Fibroblast of mammary gland (primary cell): ENCODE measurements around the gene TCF7L2.

Source experiments
- DNase-seq: peaks from one replicate; pipeline ENCODE4 v3.0.0-alpha.2; 2010; ENCODE audit warnings: low read depth
- H3K4me3 ChIP-seq: 2 replicates; pipeline ENCODE4 v1.5.1; 2011; ENCODE audit warnings: low read depth, mild to moderate bottlenecking, low read length, moderate library complexity; ENCODE audit not compliant: control insufficient read depth
- CTCF ChIP-seq: conservative IDR thresholded peaks from 2 replicates; pipeline ENCODE4 v1.5.1; 2011; ENCODE audit warnings: low read depth, low read length, inconsistent platforms; ENCODE audit not compliant: control insufficient read depth, insufficient read depth

TCF7L2 gene

DNA sequence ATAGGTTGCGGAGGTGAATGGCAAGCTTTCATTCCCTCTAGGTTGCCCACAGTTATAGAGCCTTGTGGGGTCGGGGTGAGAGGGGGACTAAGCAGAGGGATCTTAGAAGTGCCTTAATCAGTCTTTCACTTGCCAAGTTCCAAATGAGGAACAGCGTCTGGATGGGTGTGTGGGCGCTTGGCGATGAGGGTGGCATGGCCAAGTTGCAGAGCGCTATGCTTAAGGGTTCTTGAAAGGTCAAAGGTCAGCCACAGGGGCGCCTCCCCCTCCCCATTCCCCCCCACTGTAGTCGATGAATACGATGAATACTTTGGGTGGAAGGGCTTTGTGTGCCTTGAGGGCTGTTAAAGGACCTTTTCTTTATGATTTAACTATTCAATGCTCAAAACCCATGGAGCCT lies 185.0 kb downstream of the TCF7L2 start:
- TF ChIP-seq CTCF, result no peak
- H3K4me3 ChIP-seq, result no peak overlapping the region
- DNase-seq, result no peak

- no peak overlapping the region for H3K4me3 ChIP-seq
- TF ChIP-seq CTCF, result no peak
- no peak for DNase-seq
These were observed 188.1 kb downstream of the TCF7L2 start for GRCh38 chr10:113137941-113138685.

DNA sequence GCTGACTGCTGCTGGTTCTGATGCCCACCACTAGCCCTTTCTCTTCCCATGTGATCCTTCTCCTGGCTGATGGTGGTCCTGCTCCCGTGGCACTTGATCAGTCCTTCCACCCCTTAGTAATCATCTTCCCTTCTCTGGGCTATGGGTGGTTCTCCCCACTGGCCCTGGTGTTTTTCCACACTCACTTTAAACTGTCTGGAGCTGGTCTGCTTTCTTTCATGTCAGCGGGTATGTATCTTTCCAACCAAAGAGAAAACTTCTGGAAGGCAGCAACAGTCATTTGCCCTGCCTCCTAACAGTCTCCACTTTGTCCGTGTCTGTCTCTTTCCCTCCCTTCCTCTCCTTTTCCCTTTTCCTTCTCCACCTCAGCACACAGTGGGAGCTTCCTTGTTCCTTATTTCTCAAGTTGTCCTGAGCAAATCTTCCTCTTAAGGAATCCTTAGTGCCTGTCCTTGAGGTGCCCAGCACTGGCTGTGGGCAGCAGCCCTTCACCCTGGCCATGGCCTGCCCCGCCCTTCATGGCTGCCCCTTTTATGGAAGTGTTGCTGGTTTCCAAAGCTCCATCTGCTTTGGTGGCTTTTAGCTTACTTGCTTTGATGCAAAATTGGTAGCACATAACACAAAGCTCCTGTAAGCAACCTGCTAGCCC lies 189.0 kb downstream of the TCF7L2 start:
- DNase-seq, result no peak
- no peak for TF ChIP-seq CTCF
- no peak overlapping the region for H3K4me3 ChIP-seq

GRCh38 chr10:113139699-113140098 lies 189.7 kb downstream of the TCF7L2 start:
- peak; percentile 47 for TF ChIP-seq CTCF
- no peak overlapping the region for H3K4me3 ChIP-seq
- DNase-seq, result peak; percentile 37

GRCh38 chr10:113140143-113141011 lies 190.3 kb downstream of the TCF7L2 start:
- H3K4me3 ChIP-seq, result no peak overlapping the region
- no peak for TF ChIP-seq CTCF
- DNase-seq, result no peak

GRCh38 chr10:113142601-113143362 lies 192.7 kb downstream of the TCF7L2 start:
- DNase-seq, result no peak
- H3K4me3 ChIP-seq, result no peak overlapping the region
- TF ChIP-seq CTCF, result no peak
